K562 (cell line): ENCODE measurements around the gene ENDOU. TPM values are rescaled to one million over a fixed set of nuclear protein-coding genes. Genes with fewer than 3 reads are reported as not detected.

Experiments used
- ARID1B ChIP-seq: fragments of 450-650 bp; IDR thresholded peaks from 2 replicates; pipeline ENCODE4 v1.6.1; 2016; ENCODE audit warnings: antibody characterized with exemption, mild to moderate bottlenecking, inconsistent platforms
- BACH1 ChIP-seq: fragments of 200-800 bp; sonication (Bioruptor generic); IDR thresholded peaks from 2 replicates; pipeline ENCODE4 v1.6.1; 2016; ENCODE audit warnings: missing genetic modification characterization, missing compliant biosample characterization
- EP400 ChIP-seq: fragments of 450-650 bp; IDR thresholded peaks from 2 replicates; pipeline ENCODE4 v1.6.1; 2017; ENCODE audit warnings: antibody characterized with exemption, mild to moderate bottlenecking, moderate library complexity
- FIP1L1 ChIP-seq: fragments of 200-400 bp; formaldehyde crosslinking; IDR thresholded peaks from 2 replicates; pipeline ENCODE4 v1.6.1; 2018; ENCODE audit warnings: mild to moderate bottlenecking, low read depth, low read length; ENCODE audit not compliant: poor library complexity, severe bottlenecking
- HCFC1 ChIP-seq: IDR thresholded peaks from 2 replicates; pipeline ENCODE4 v1.6.1; 2012; ENCODE audit warnings: low read depth, low read length, improper control_type of control experiment
- HDAC3 ChIP-seq: fragments of 450-650 bp; IDR thresholded peaks from 2 replicates; pipeline ENCODE4 v1.6.1; 2018; ENCODE audit warnings: borderline replicate concordance, mild to moderate bottlenecking, moderate library complexity; ENCODE audit not compliant: partially characterized antibody
- HMGXB4 ChIP-seq: sonication (generic); formaldehyde crosslinking; IDR thresholded peaks from 2 replicates; pipeline ENCODE4 v1.8.1; 2023; ENCODE audit warnings: mild to moderate bottlenecking, missing genetic modification reagents
- MYC ChIP-seq, 2 experiments: fragments of 250-450 bp in 1 of 2; sonication (Bioruptor Pico) in 1 of 2; IDR thresholded peaks; 2 replicates each; pipeline versions ENCODE4 v1.5.1 to v1.6.1; 2012 to 2021; ENCODE audit warnings: low read depth in 2 of 2, borderline replicate concordance in 1 of 2, improper control_type of control experiment in 1 of 2, low read length in 1 of 2, mild to moderate bottlenecking in 1 of 2, moderate library complexity in 1 of 2
- POLR2B ChIP-seq: fragments of 450-650 bp; IDR thresholded peaks from 2 replicates; pipeline ENCODE4 v1.6.1; 2018; ENCODE audit warnings: low read depth; ENCODE audit not compliant: partially characterized antibody
- RFX7 ChIP-seq: fragments of 250-450 bp; sonication (Bioruptor Pico); IDR thresholded peaks from 2 replicates; pipeline ENCODE4 v1.5.1; 2021; ENCODE audit warnings: mild to moderate bottlenecking
- SIN3A ChIP-seq, 2 experiments: fragments of 150-350 bp in 1 of 2; IDR thresholded peaks; 2 replicates each; pipeline ENCODE4 v1.6.1; 2011 to 2016; ENCODE audit warnings: borderline replicate concordance in 2 of 2, low read depth in 2 of 2, low read length in 2 of 2, mild to moderate bottlenecking in 2 of 2, moderate library complexity in 2 of 2; ENCODE audit not compliant: control insufficient read depth in 1 of 2
- ZNF263 ChIP-seq: sonication (generic); formaldehyde crosslinking; IDR thresholded peaks from 2 replicates; pipeline ENCODE4 v1.8.0; 2022; ENCODE audit warnings: mild to moderate bottlenecking, missing genetic modification reagents, borderline replicate concordance
- ZNF316 ChIP-seq: fragments of 450-650 bp; IDR thresholded peaks from 2 replicates; pipeline ENCODE4 v1.6.1; 2016
- polyA plus RNA-seq, 8 experiments: library from polyadenylated mRNA; depleted of rRNA in 4 of 8; stranded (reverse) in 5 of 8; unstranded in 3 of 8; fragments of >200 nt; fragmentation: Nextera tagmentation in 2 of 8; fragmentation: Illumina TruSeq in 1 of 8; extraction: Ambion mirVana in 2 of 8; extraction: Trizol in 1 of 8; gene quantifications; 2 replicates each; pipeline versions ENCODE4 v1.2.1 to v1.2.3, GENCODE V29; 2011 to 2014; ENCODE audit warnings: inconsistent platforms in 1 of 8, missing spikeins in 1 of 8
- total RNA-seq, 7 experiments: library from RNA; depleted of rRNA in 6 of 7; stranded (reverse); fragments of >200 nt in 6 of 7; fragmentation: Illumina TruSeq in 2 of 7; extraction: Trizol in 2 of 7; gene quantifications; 2 replicates each; pipeline versions ENCODE4 v1.2.1 to v1.2.3, GENCODE V29; 2011 to 2021; ENCODE audit warnings: low replicate concordance in 1 of 7
- TF ChIP-seq, protein P1 (sequence below): fragments of 450-650 bp; IDR thresholded peaks from 2 replicates; pipeline ENCODE4 v1.6.1; 2016; ENCODE audit warnings: antibody characterized with exemption
- TF ChIP-seq, protein P2 (sequence below), 2 experiments: IDR thresholded peaks; 2 replicates each; pipeline ENCODE4 v1.6.1; 2012; ENCODE audit warnings: improper control_type of control experiment in 2 of 2, low read depth in 2 of 2, low read length in 2 of 2, borderline replicate concordance in 1 of 2
- TF ChIP-seq, protein P3 (sequence below): sonication (generic); formaldehyde crosslinking; IDR thresholded peaks from 2 replicates; pipeline ENCODE4 v1.8.1; 2023; ENCODE audit warnings: mild to moderate bottlenecking, missing genetic modification reagents

The ENDOU gene
- total and polyA plus RNA-seq, 9 of the 15 experiments (the other 6 are each of a cell fraction or from before 2014, with no cell fraction given), result 0.03 TPM; not detected in 8

DNA sequence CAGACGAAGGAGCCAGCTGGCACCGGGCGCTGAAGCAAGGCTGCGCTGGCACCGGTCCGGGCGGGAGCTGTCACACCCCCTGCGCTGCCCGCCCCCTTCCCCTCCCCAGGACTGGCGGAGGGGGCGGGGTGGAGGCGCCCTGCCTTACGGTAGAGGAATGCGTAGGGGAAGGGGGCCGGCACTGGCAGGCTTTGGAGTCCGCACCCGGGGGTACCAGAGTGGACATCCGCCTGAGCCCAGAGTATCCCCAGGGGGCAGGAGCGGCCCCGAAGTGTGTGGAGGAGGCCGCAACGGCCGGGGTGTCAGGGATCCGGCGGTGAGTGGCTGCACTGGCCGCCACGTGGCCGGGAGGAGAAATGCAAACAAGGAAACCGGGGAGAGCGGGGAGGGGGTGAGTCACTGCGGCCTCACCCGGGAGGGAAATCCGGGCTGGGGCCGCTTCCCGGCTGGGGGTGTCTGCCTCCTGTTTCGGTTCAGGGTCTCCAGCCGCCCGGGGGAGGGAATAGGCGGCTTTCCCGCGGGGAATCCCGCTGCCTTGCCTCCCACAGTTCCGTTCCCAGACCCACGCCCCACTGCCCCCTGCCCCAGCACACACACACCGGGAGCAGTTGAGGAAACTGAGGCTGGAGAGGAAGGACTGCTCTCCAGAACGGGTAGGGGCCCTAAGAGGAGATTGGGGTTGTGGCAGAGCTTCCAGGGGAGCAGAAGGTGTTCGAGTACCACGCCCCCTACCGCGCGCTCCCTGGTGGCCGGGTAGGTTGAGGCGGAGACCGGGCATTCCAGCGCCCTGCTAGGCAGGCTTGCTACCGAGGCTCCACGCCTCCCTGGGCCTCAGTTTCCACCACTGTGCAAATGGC is 33.8 kb upstream of the ENDOU start, which contains the start of gene RAPGEF3 (continued):
- TF ChIP-seq, protein P1, sequence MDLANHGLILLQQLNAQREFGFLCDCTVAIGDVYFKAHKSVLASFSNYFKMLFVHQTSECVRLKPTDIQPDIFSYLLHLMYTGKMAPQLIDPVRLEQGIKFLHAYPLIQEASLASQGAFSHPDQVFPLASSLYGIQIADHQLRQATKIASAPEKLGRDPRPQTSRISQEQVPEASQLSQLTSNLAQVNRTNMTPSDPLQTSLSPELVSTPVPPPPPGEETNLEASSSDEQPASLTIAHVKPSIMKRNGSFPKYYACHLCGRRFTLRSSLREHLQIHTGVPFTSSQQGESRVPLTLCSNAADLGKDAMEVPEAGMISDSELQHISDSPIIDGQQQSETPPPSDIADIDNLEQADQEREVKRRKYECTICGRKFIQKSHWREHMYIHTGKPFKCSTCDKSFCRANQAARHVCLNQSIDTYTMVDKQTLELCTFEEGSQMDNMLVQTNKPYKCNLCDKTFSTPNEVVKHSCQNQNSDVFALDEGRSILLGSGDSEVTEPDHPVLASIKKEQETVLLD, result no peak
- TF ChIP-seq EP400 (peak; percentile 90), BACH1 (tag) (no peak), SIN3A (IDR thresholded peaks at IDR 0.05; ENCODE audit: borderline replicate concordance in 2 of 2, control insufficient read depth in 1 of 2, low read depth in 2 of 2, low read length in 2 of 2) (peak; percentile 47 to 87; a peak in 3 of 4 replicates), HDAC3 (peak; percentile 53), ARID1B (peak; percentile 75), POLR2B (no peak), ZNF263 (CRISPR knock-in tag) (0 out of 2 replicates have a peak, but pooled peaks have one; percentile 51), HMGXB4 (CRISPR knock-in tag) (peak; percentile 84; the same call in 1 of the 2 replicates), RFX7 (CRISPR knock-in tag) (no peak), ZNF316 (no peak), HCFC1 (no peak), FIP1L1 (peak; percentile 63), MYC (IDR thresholded peaks at IDR 0.05; ENCODE audit: low read depth, low read length) (peak; percentile 90), MYC (CRISPR knock-in tag; IDR thresholded peaks at IDR 0.05; ENCODE audit: borderline replicate concordance, low read depth) (peak; percentile 74; the same call in 1 of the 2 replicates)
- TF ChIP-seq, protein P2, sequence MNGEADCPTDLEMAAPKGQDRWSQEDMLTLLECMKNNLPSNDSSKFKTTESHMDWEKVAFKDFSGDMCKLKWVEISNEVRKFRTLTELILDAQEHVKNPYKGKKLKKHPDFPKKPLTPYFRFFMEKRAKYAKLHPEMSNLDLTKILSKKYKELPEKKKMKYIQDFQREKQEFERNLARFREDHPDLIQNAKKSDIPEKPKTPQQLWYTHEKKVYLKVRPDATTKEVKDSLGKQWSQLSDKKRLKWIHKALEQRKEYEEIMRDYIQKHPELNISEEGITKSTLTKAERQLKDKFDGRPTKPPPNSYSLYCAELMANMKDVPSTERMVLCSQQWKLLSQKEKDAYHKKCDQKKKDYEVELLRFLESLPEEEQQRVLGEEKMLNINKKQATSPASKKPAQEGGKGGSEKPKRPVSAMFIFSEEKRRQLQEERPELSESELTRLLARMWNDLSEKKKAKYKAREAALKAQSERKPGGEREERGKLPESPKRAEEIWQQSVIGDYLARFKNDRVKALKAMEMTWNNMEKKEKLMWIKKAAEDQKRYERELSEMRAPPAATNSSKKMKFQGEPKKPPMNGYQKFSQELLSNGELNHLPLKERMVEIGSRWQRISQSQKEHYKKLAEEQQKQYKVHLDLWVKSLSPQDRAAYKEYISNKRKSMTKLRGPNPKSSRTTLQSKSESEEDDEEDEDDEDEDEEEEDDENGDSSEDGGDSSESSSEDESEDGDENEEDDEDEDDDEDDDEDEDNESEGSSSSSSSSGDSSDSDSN (IDR thresholded peaks at IDR 0.05; ENCODE audit: borderline replicate concordance in 1 of 2, low read depth in 2 of 2, low read length in 2 of 2), result peak; percentile 29 to 72; a peak in 3 of 4 replicates
- TF ChIP-seq, protein P3, sequence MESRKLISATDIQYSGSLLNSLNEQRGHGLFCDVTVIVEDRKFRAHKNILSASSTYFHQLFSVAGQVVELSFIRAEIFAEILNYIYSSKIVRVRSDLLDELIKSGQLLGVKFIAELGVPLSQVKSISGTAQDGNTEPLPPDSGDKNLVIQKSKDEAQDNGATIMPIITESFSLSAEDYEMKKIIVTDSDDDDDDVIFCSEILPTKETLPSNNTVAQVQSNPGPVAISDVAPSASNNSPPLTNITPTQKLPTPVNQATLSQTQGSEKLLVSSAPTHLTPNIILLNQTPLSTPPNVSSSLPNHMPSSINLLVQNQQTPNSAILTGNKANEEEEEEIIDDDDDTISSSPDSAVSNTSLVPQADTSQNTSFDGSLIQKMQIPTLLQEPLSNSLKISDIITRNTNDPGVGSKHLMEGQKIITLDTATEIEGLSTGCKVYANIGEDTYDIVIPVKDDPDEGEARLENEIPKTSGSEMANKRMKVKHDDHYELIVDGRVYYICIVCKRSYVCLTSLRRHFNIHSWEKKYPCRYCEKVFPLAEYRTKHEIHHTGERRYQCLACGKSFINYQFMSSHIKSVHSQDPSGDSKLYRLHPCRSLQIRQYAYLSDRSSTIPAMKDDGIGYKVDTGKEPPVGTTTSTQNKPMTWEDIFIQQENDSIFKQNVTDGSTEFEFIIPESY (CRISPR knock-in tag), result 0 out of 2 replicates have a peak, but pooled peaks have one; percentile 25
